Measurements from ENCODE around the gene VSIG10L. TPM values are rescaled to one million over a fixed set of nuclear protein-coding genes. Genes with fewer than 3 reads are reported as not detected.
A peak's percentile ranks its signal among the peaks of the same experiment; 100 is the strongest.

Gene VSIG10L
- total RNA-seq, 1 donor from 2014 or later, result 0.77 TPM

- ATAC-seq (peak; percentile 82), DNase-seq (peak; percentile 98)
- intact Hi-C loops (cut with micrococcal nuclease), result no loop called here
These were observed 24.7 kb upstream of the VSIG10L start for GRCh38 chr19:51366389-51367254.

- DNase-seq (no peak), ATAC-seq (no peak)
- intact Hi-C loops (cut with micrococcal nuclease), result no loop called here
These were observed 24.0 kb upstream of the VSIG10L start, which contains the start of gene ETFB for GRCh38 chr19:51365965-51366388. Gene ETFB, minus strand, starts transcription at chr19:51366388. Its CDS starts 62 bp downstream, at chr19:51366326.

- DNase-seq (peak; percentile 40), ATAC-seq (no peak)
- intact Hi-C loops (cut with micrococcal nuclease), result no loop called here
These were observed 23.4 kb upstream of the VSIG10L start for GRCh38 chr19:51365211-51365964.

GRCh38 chr19:51364200-51365106 lies 22.5 kb upstream of the VSIG10L start:
- ATAC-seq (no peak), DNase-seq (no peak)
- intact Hi-C loops (cut with micrococcal nuclease), result no loop called here

- DNase-seq, result no peak
These were observed 19.3 kb upstream of the VSIG10L start for GRCh38 chr19:51361239-51361638.

GRCh38 chr19:51359294-51359693 lies 17.4 kb upstream of the VSIG10L start:
- DNase-seq (no peak), ATAC-seq (no peak)
- intact Hi-C loops (cut with micrococcal nuclease), result no loop called here

More at GRCh38 chr19:51361239-51361638, 19.3 kb upstream of the VSIG10L start:
- no peak for ATAC-seq
- intact Hi-C loops (cut with micrococcal nuclease), result no loop called here

GRCh38 chr19:51357952-51358351 lies 16.0 kb upstream of the VSIG10L start:
- intact Hi-C loops (cut with micrococcal nuclease), result no loop called here
- ATAC-seq (no peak), DNase-seq (no peak)

GRCh38 chr19:51356159-51356801 lies 14.3 kb upstream of the VSIG10L start:
- DNase-seq (no peak), ATAC-seq (no peak)
- intact Hi-C loops (cut with micrococcal nuclease), result no loop called here

- intact Hi-C loops (cut with micrococcal nuclease), result no loop called here
- ATAC-seq, result no peak
- no peak for DNase-seq
These were observed 12.8 kb upstream of the VSIG10L start for GRCh38 chr19:51354742-51355148.

- DNase-seq, result no peak
- intact Hi-C loops (cut with micrococcal nuclease), result no loop called here
- ATAC-seq, result no peak
These were observed 12.3 kb upstream of the VSIG10L start for GRCh38 chr19:51354103-51354741.

GRCh38 chr19:51352783-51353360 lies 10.9 kb upstream of the VSIG10L start:
- intact Hi-C loops (cut with micrococcal nuclease), result no loop called here
- ATAC-seq, result no peak

GRCh38 chr19:51351266-51351990 lies 9.5 kb upstream of the VSIG10L start:
- DNase-seq (no peak), ATAC-seq (no peak)
- intact Hi-C loops (cut with micrococcal nuclease), result no loop called here

More at GRCh38 chr19:51352783-51353360, 10.9 kb upstream of the VSIG10L start:
- DNase-seq, result no peak

GRCh38 chr19:51347209-51347928 lies 5.4 kb upstream of the VSIG10L start:
- intact Hi-C loops (cut with micrococcal nuclease), result no loop called here
- ATAC-seq (no peak), DNase-seq (no peak)

GRCh38 chr19:51346742-51347141 lies 4.8 kb upstream of the VSIG10L start:
- DNase-seq (no peak), ATAC-seq (no peak)
- intact Hi-C loops (cut with micrococcal nuclease), result no loop called here

- DNase-seq (no peak), ATAC-seq (no peak)
- intact Hi-C loops (cut with micrococcal nuclease), result no loop called here
These were observed 3.2 kb upstream of the VSIG10L start for GRCh38 chr19:51345076-51345620.
